ENCODE data around the gene INO80D.

DNA sequence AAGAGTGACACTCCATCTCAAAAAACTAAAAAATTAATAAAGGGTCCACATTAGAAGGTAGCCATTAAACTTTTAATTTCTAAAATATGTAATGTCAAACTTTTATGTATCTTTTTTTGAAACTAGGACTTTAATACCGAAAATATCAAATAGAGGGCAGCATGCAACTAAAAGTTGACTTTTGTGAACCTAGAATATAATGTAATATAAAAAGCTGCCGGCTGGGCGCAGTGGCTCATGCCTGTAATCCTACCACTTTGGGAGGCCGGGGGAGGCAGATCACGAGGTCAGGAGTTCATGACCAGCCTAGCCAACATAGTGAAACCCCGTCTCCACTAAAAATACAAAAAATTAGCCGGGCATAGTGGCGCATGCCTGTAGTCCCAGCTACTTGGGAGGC lies 62.8 kb downstream of the INO80D start:
- no peak for TF ChIP-seq POLR2A (IDR thresholded peaks at IDR 0.05)
- TF ChIP-seq, protein P1, sequence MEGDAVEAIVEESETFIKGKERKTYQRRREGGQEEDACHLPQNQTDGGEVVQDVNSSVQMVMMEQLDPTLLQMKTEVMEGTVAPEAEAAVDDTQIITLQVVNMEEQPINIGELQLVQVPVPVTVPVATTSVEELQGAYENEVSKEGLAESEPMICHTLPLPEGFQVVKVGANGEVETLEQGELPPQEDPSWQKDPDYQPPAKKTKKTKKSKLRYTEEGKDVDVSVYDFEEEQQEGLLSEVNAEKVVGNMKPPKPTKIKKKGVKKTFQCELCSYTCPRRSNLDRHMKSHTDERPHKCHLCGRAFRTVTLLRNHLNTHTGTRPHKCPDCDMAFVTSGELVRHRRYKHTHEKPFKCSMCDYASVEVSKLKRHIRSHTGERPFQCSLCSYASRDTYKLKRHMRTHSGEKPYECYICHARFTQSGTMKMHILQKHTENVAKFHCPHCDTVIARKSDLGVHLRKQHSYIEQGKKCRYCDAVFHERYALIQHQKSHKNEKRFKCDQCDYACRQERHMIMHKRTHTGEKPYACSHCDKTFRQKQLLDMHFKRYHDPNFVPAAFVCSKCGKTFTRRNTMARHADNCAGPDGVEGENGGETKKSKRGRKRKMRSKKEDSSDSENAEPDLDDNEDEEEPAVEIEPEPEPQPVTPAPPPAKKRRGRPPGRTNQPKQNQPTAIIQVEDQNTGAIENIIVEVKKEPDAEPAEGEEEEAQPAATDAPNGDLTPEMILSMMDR (IDR thresholded peaks at IDR 0.05), result peak in 1 of 6 experiments; percentile 11
